ENCODE data around the gene RPS15. TPM values are rescaled to one million over a fixed set of nuclear protein-coding genes. Genes with fewer than 3 reads are reported as not detected.

The RPS15 gene
- polyA plus RNA-seq, 2 donors, result 2,888 to 3,260 TPM

GRCh38 chr19:1445185-1445931 is 7.2 kb downstream of the RPS15 start:
- H3K27me3 ChIP-seq (ENCODE audit: control insufficient read depth in 1 of 2, insufficient read depth in 2 of 2, low read length in 2 of 2), result peaks cover 3 to 26% of the 10 kb centered on the region in 2 donors
- H3K4me3 ChIP-seq (ENCODE audit: low read depth in 1 of 2, low read length in 2 of 2), result peak overlapping the region; percentile 25 to 28
- H3K27ac ChIP-seq (ENCODE audit: low read depth in 2 of 2, low read length in 1 of 2), result no peak overlapping the region
- peaks cover 4 to 17% of the 10 kb centered on the region in 2 donors for H3K36me3 ChIP-seq (ENCODE audit: control insufficient read depth in 2 of 2, insufficient read depth in 2 of 2, low read length in 1 of 2)
- no peaks in the 10 kb centered on the region for H3K9me3 ChIP-seq (ENCODE audit: control insufficient read depth in 2 of 2, insufficient read depth in 1 of 2, low read depth in 1 of 2, low read length in 1 of 2)
- 1 to 2% methylated on average over 52 to 70 of the region's 70 CpGs for WGBS, 2 donors
- H3K4me1 ChIP-seq (ENCODE audit: control insufficient read depth in 2 of 2, insufficient read depth in 2 of 2, low read length in 1 of 2), result peaks cover 3 to 6% of the 10 kb centered on the region in 2 donors

- Histone ChIP-seq H3K9me3 (ENCODE audit: control insufficient read depth in 2 of 2, insufficient read depth in 1 of 2, low read depth in 1 of 2, low read length in 1 of 2) (no peaks in the 10 kb centered on the region), H3K27me3 (ENCODE audit: control insufficient read depth in 1 of 2, insufficient read depth in 2 of 2, low read length in 2 of 2) (peaks cover 3 to 31% of the 10 kb centered on the region in 2 donors), H3K4me1 (ENCODE audit: control insufficient read depth in 2 of 2, insufficient read depth in 2 of 2, low read length in 1 of 2) (peaks cover 0 to 6% of the 10 kb centered on the region in 2 donors), H3K4me3 (ENCODE audit: low read depth in 1 of 2, low read length in 2 of 2) (peak overlapping the region in 1 of 2 donors; percentile 25), H3K27ac (ENCODE audit: low read depth in 2 of 2, low read length in 1 of 2) (no peak overlapping the region), H3K36me3 (ENCODE audit: control insufficient read depth in 2 of 2, insufficient read depth in 2 of 2, low read length in 1 of 2) (peaks cover 4 to 10% of the 10 kb centered on the region in 2 donors)
- 2% methylated on average over 77 to 99 of the region's 99 CpGs for WGBS, 2 donors
These were observed 7.9 kb downstream of the RPS15 start for GRCh38 chr19:1445932-1446712.

- H3K4me1 ChIP-seq (ENCODE audit: control insufficient read depth in 2 of 2, insufficient read depth in 2 of 2, low read length in 1 of 2), result peaks cover 0 to 6% of the 10 kb centered on the region in 2 donors
- no peak overlapping the region for H3K27ac ChIP-seq (ENCODE audit: low read depth in 2 of 2, low read length in 1 of 2)
- peaks cover 3 to 31% of the 10 kb centered on the region in 2 donors for H3K27me3 ChIP-seq (ENCODE audit: control insufficient read depth in 1 of 2, insufficient read depth in 2 of 2, low read length in 2 of 2)
- no peaks in the 10 kb centered on the region for H3K9me3 ChIP-seq (ENCODE audit: control insufficient read depth in 2 of 2, insufficient read depth in 1 of 2, low read depth in 1 of 2, low read length in 1 of 2)
- H3K4me3 ChIP-seq (ENCODE audit: low read depth in 1 of 2, low read length in 2 of 2), result no peak overlapping the region
- WGBS, 2 donors, result 4 to 5% methylated on average over 45 to 63 of the region's 63 CpGs
- peaks cover 3 to 4% of the 10 kb centered on the region in 2 donors for H3K36me3 ChIP-seq (ENCODE audit: control insufficient read depth in 2 of 2, insufficient read depth in 2 of 2, low read length in 1 of 2)
These were observed 8.7 kb downstream of the RPS15 start for GRCh38 chr19:1446713-1447481.

- Histone ChIP-seq H3K36me3 (ENCODE audit: control insufficient read depth in 2 of 2, insufficient read depth in 2 of 2, low read length in 1 of 2) (no peaks in the 10 kb centered on the region), H3K4me1 (ENCODE audit: control insufficient read depth in 2 of 2, insufficient read depth in 2 of 2, low read length in 1 of 2) (peaks cover 0 to 11% of the 10 kb centered on the region in 2 donors), H3K9me3 (ENCODE audit: control insufficient read depth in 2 of 2, insufficient read depth in 1 of 2, low read depth in 1 of 2, low read length in 1 of 2) (no peaks in the 10 kb centered on the region), H3K27me3 (ENCODE audit: control insufficient read depth in 1 of 2, insufficient read depth in 2 of 2, low read length in 2 of 2) (peaks cover 3 to 36% of the 10 kb centered on the region in 2 donors), H3K4me3 (ENCODE audit: low read depth in 1 of 2, low read length in 2 of 2) (no peak overlapping the region), H3K27ac (ENCODE audit: low read depth in 2 of 2, low read length in 1 of 2) (no peak overlapping the region)
- WGBS, 2 donors, result 11 to 25% methylated on average over 4 of the region's 4 CpGs
These were observed 9.3 kb downstream of the RPS15 start for GRCh38 chr19:1447504-1447903.

- no peak overlapping the region for H3K4me3 ChIP-seq (ENCODE audit: low read depth in 1 of 2, low read length in 2 of 2)
- WGBS, 2 donors, result 69 to 76% methylated on average over 9 of the region's 9 CpGs
- H3K36me3 ChIP-seq (ENCODE audit: control insufficient read depth in 2 of 2, insufficient read depth in 2 of 2, low read length in 1 of 2), result no peaks in the 10 kb centered on the region
- H3K27me3 ChIP-seq (ENCODE audit: control insufficient read depth in 1 of 2, insufficient read depth in 2 of 2, low read length in 2 of 2), result peaks cover 3 to 40% of the 10 kb centered on the region in 2 donors
- no peak overlapping the region for H3K27ac ChIP-seq (ENCODE audit: low read depth in 2 of 2, low read length in 1 of 2)
- H3K4me1 ChIP-seq (ENCODE audit: control insufficient read depth in 2 of 2, insufficient read depth in 2 of 2, low read length in 1 of 2), result peaks cover 1 to 14% of the 10 kb centered on the region in 2 donors
- H3K9me3 ChIP-seq (ENCODE audit: control insufficient read depth in 2 of 2, insufficient read depth in 1 of 2, low read depth in 1 of 2, low read length in 1 of 2), result no peaks in the 10 kb centered on the region
These were observed 9.7 kb downstream of the RPS15 start for GRCh38 chr19:1447944-1448343.

GRCh38 chr19:1449467-1450442 is 11.6 kb downstream of the RPS15 start, which contains the start of gene APC2:
Gene APC2, plus strand, starts transcription at chr19:1450121. Its CDS starts 2,881 bp downstream, at chr19:1453002.
- H3K27me3 ChIP-seq (ENCODE audit: control insufficient read depth in 1 of 2, insufficient read depth in 2 of 2, low read length in 2 of 2), result peaks cover 3 to 48% of the 10 kb centered on the region in 2 donors
- peaks cover 0 to 3% of the 10 kb centered on the region in 2 donors for H3K9me3 ChIP-seq (ENCODE audit: control insufficient read depth in 2 of 2, insufficient read depth in 1 of 2, low read depth in 1 of 2, low read length in 1 of 2)
- H3K27ac ChIP-seq (ENCODE audit: low read depth in 2 of 2, low read length in 1 of 2), result no peak within 1 kb of the TSS
- 4 to 5% methylated on average over 68 to 74 of the region's 74 CpGs for WGBS, 2 donors
- H3K4me1 ChIP-seq (ENCODE audit: control insufficient read depth in 2 of 2, insufficient read depth in 2 of 2, low read length in 1 of 2), result peaks cover 5 to 23% of the 10 kb centered on the region in 2 donors
- H3K4me3 ChIP-seq (ENCODE audit: low read depth in 1 of 2, low read length in 2 of 2), result no peak within 1 kb of the TSS
- no peaks in the 10 kb centered on the region for H3K36me3 ChIP-seq (ENCODE audit: control insufficient read depth in 2 of 2, insufficient read depth in 2 of 2, low read length in 1 of 2)

GRCh38 chr19:1450735-1451731 is 12.8 kb downstream of the RPS15 start:
- Histone ChIP-seq H3K9me3 (ENCODE audit: control insufficient read depth in 2 of 2, insufficient read depth in 1 of 2, low read depth in 1 of 2, low read length in 1 of 2) (peaks cover 0 to 9% of the 10 kb centered on the region in 2 donors), H3K4me3 (ENCODE audit: low read depth in 1 of 2, low read length in 2 of 2) (no peak overlapping the region), H3K27ac (ENCODE audit: low read depth in 2 of 2, low read length in 1 of 2) (no peak overlapping the region), H3K36me3 (ENCODE audit: control insufficient read depth in 2 of 2, insufficient read depth in 2 of 2, low read length in 1 of 2) (no peaks in the 10 kb centered on the region), H3K27me3 (ENCODE audit: control insufficient read depth in 1 of 2, insufficient read depth in 2 of 2, low read length in 2 of 2) (peaks cover 3 to 53% of the 10 kb centered on the region in 2 donors), H3K4me1 (ENCODE audit: control insufficient read depth in 2 of 2, insufficient read depth in 2 of 2, low read length in 1 of 2) (peaks cover 5 to 33% of the 10 kb centered on the region in 2 donors)
- 49 to 51% methylated on average over 22 of the region's 22 CpGs for WGBS, 2 donors

Data from esophagus (tissue), 2 donors.